Measurements from ENCODE around the gene MRS2. TPM values are rescaled to one million over a fixed set of nuclear protein-coding genes. Genes with fewer than 3 reads are reported as not detected.

The MRS2 gene
- polyA plus RNA-seq, 1 of the 3 experiments (the other 2 are of a cell fraction), result 9.4 TPM

DNA sequence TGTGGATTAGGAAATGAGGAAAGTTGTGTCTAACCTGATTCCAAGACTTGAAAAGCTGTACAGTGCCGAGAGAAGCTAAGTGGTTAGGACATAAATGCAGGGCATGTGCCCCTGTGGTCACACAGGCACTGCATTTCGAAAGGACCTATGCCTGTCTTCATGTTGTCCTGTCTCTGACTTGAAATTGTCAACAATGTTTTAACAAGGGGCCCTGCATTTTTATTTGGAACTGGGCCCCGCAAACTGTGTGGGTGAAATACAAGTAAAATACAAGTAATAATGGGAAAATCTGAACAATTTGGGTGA is 38.8 kb downstream of the MRS2 start:
- 73% methylated on average over 3 of the region's 3 CpGs for WGBS (ENCODE audit: low lambda C conversion rate)
- Histone ChIP-seq H3K9me2 (no peaks in the 10 kb centered on the region), H3K79me2 (ENCODE audit: insufficient read depth) (no peaks in the 10 kb centered on the region), H3K4me3 (ENCODE audit: low read depth in 2 of 2, low read length in 1 of 2) (no peak overlapping the region), H3K9ac (no peak overlapping the region), H3K4me1 (ENCODE audit: control insufficient read depth in 1 of 2, insufficient read depth in 2 of 2, low read depth in 1 of 2, low read length in 1 of 2) (no peaks in the 10 kb centered on the region), H3K4me2 (no peak overlapping the region), H2AFZ (ENCODE audit: low read depth) (no peak overlapping the region), H4K20me1 (ENCODE audit: insufficient read depth) (no peaks in the 10 kb centered on the region), H3F3A (replicated peaks; ENCODE audit: insufficient read depth) (no peaks in the 10 kb centered on the region), H3K36me3 (replicated peaks in 1 of 2; ENCODE audit: control insufficient read depth in 1 of 2, insufficient read depth in 2 of 2, low read length in 1 of 2) (no peaks in the 10 kb centered on the region), H3K27ac (ENCODE audit: low read depth in 2 of 2, low read length in 1 of 2) (no peak overlapping the region), H3K27me3 (ENCODE audit: insufficient read depth) (no peaks in the 10 kb centered on the region), H3K9me3 (no peaks in the 10 kb centered on the region)
- DNase-seq, result no peak
- TF ChIP-seq YY1 (IDR thresholded peaks at IDR 0.05; ENCODE audit: low read depth) (no peak), JUND (IDR thresholded peaks at IDR 0.05) (no peak), GABPA (IDR thresholded peaks at IDR 0.05; ENCODE audit: low read depth) (no peak), NFIC (IDR thresholded peaks at IDR 0.05; ENCODE audit: borderline replicate concordance) (no peak)
- POLR2A ChIA-PET, result no interaction called here
- CTCF ChIA-PET, result interaction anchor here (0.7 to 1.3 kb wide), 2 partner anchors 10 to 158 kb away, joined by 3 to 5 read pairs; no protein-coding TSS in a partner anchor

DNA sequence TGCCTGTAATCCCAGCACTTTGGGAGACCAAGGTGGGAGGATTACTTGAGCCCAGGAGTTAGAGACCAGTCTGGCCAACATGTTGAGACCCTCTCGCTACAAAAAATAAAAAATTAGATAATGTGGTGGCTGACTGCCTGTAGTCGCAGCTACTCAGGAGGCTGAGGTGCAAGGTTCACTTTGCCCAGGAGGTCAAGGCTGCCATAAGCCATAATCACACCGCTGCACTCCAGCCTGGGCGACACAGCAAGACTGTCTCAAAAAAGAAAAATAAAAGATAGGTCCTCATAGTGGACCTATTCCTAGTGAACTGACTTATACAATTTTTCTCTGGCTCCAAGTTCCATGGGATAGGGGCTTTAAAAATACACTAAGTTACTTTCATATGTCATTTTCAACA is 41.9 kb downstream of the MRS2 start:
- TF ChIP-seq CTCF (IDR thresholded peaks at IDR 0.05) (no peak), MXI1 (IDR thresholded peaks at IDR 0.05; ENCODE audit: low read depth, low read length) (no peak), GABPA (IDR thresholded peaks at IDR 0.05; ENCODE audit: low read depth) (no peak), SMC3 (IDR thresholded peaks at IDR 0.05; ENCODE audit: low read depth, low read length) (no peak), NRF1 (IDR thresholded peaks at IDR 0.05; ENCODE audit: low read depth, low read length) (no peak), YY1 (IDR thresholded peaks at IDR 0.05; ENCODE audit: low read depth) (no peak), ELF1 (IDR thresholded peaks at IDR 0.05) (no peak), ZBTB33 (IDR thresholded peaks at IDR 0.05; ENCODE audit: borderline replicate concordance, low read depth) (no peak)
- TF ChIP-seq, protein P1, sequence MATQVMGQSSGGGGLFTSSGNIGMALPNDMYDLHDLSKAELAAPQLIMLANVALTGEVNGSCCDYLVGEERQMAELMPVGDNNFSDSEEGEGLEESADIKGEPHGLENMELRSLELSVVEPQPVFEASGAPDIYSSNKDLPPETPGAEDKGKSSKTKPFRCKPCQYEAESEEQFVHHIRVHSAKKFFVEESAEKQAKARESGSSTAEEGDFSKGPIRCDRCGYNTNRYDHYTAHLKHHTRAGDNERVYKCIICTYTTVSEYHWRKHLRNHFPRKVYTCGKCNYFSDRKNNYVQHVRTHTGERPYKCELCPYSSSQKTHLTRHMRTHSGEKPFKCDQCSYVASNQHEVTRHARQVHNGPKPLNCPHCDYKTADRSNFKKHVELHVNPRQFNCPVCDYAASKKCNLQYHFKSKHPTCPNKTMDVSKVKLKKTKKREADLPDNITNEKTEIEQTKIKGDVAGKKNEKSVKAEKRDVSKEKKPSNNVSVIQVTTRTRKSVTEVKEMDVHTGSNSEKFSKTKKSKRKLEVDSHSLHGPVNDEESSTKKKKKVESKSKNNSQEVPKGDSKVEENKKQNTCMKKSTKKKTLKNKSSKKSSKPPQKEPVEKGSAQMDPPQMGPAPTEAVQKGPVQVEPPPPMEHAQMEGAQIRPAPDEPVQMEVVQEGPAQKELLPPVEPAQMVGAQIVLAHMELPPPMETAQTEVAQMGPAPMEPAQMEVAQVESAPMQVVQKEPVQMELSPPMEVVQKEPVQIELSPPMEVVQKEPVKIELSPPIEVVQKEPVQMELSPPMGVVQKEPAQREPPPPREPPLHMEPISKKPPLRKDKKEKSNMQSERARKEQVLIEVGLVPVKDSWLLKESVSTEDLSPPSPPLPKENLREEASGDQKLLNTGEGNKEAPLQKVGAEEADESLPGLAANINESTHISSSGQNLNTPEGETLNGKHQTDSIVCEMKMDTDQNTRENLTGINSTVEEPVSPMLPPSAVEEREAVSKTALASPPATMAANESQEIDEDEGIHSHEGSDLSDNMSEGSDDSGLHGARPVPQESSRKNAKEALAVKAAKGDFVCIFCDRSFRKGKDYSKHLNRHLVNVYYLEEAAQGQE (IDR thresholded peaks at IDR 0.05; ENCODE audit: low read depth, low read length), result no peak
- TF ChIP-seq, protein P2, sequence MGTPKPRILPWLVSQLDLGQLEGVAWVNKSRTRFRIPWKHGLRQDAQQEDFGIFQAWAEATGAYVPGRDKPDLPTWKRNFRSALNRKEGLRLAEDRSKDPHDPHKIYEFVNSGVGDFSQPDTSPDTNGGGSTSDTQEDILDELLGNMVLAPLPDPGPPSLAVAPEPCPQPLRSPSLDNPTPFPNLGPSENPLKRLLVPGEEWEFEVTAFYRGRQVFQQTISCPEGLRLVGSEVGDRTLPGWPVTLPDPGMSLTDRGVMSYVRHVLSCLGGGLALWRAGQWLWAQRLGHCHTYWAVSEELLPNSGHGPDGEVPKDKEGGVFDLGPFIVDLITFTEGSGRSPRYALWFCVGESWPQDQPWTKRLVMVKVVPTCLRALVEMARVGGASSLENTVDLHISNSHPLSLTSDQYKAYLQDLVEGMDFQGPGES (IDR thresholded peaks at IDR 0.05; ENCODE audit: low read depth, low read length), result no peak
- H3K36me3 ChIP-seq (replicated peaks in 1 of 2; ENCODE audit: control insufficient read depth in 1 of 2, insufficient read depth in 2 of 2, low read length in 1 of 2), result no peaks in the 10 kb centered on the region
- H3K4me1 ChIP-seq (ENCODE audit: control insufficient read depth in 1 of 2, insufficient read depth in 2 of 2, low read depth in 1 of 2, low read length in 1 of 2), result no peaks in the 10 kb centered on the region
- CTCF ChIA-PET, result no interaction called here
- POLR2A ChIA-PET, result no interaction called here
- no peak overlapping the region for H3K9ac ChIP-seq
- H3K4me3 ChIP-seq (ENCODE audit: low read depth in 2 of 2, low read length in 1 of 2), result no peak overlapping the region
- H3K9me3 ChIP-seq, result no peaks in the 10 kb centered on the region
- DNase-seq, result no peak
- WGBS (ENCODE audit: low lambda C conversion rate), result 77% methylated on average over 4 of the region's 4 CpGs
- H3K27ac ChIP-seq (ENCODE audit: low read depth in 2 of 2, low read length in 1 of 2), result no peak overlapping the region
- no peaks in the 10 kb centered on the region for H3F3A ChIP-seq (replicated peaks; ENCODE audit: insufficient read depth)
- H3K27me3 ChIP-seq (ENCODE audit: insufficient read depth), result no peaks in the 10 kb centered on the region
- H2AFZ ChIP-seq (ENCODE audit: low read depth), result no peak overlapping the region
- H3K79me2 ChIP-seq (ENCODE audit: insufficient read depth), result no peaks in the 10 kb centered on the region
- H3K9me2 ChIP-seq, result no peaks in the 10 kb centered on the region
- H3K4me2 ChIP-seq, result no peak overlapping the region
- no peaks in the 10 kb centered on the region for H4K20me1 ChIP-seq (ENCODE audit: insufficient read depth)

Measured in SK-N-SH (cell line).